GM18858 (cell line): Measurements from ENCODE around the gene URI1.
A peak's percentile ranks its signal among the peaks of the same experiment; 100 is the strongest.
"Not testable (repeated sequence)": the region's sequence is repeated elsewhere in the genome, so short reads cannot be mapped to it uniquely, and the experiment has no call there.

ENCODE experiments used
- ATAC-seq: cut with Tn5 transposase; IDR thresholded peaks from one replicate; pipeline ENCODE4 v1.9.1; 2021; ENCODE audit not compliant: unreplicated experiment

URI1 gene, protein sequence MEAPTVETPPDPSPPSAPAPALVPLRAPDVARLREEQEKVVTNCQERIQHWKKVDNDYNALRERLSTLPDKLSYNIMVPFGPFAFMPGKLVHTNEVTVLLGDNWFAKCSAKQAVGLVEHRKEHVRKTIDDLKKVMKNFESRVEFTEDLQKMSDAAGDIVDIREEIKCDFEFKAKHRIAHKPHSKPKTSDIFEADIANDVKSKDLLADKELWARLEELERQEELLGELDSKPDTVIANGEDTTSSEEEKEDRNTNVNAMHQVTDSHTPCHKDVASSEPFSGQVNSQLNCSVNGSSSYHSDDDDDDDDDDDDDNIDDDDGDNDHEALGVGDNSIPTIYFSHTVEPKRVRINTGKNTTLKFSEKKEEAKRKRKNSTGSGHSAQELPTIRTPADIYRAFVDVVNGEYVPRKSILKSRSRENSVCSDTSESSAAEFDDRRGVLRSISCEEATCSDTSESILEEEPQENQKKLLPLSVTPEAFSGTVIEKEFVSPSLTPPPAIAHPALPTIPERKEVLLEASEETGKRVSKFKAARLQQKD

DNA sequence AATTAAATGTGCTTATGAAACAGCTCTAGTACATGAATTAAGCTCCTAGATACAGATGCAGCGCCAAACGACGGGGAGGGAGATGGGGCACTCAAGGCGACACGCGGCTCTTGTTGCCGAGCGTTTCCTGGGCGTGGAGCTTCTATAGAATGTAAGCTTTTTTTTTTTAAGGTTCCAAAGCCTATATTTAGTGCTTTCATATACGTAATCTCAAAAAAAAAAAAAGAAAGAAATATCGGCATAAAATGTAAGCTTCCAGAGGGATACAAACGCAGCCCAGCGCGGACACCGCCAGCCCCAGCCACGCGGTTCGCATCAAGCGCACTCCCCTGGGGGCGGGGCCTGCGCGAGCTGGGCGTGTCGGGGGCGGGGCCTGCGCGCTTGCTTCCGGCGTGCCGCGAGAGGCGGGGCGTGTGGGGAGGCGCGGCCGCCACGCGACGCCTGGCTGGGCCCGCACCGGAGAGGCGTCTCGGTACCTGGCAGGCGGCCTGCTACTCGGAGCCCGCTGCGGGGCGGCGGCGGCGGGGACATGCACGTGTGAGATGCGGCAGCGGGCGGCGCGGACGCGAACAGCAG is at the start of gene URI1:
Gene URI1 (plus strand): TSS at position 412 of the 576 bp plus-strand sequence. CDS start 309 bp downstream, outside the sequence.
- peak; percentile 66 for ATAC-seq

DNA sequence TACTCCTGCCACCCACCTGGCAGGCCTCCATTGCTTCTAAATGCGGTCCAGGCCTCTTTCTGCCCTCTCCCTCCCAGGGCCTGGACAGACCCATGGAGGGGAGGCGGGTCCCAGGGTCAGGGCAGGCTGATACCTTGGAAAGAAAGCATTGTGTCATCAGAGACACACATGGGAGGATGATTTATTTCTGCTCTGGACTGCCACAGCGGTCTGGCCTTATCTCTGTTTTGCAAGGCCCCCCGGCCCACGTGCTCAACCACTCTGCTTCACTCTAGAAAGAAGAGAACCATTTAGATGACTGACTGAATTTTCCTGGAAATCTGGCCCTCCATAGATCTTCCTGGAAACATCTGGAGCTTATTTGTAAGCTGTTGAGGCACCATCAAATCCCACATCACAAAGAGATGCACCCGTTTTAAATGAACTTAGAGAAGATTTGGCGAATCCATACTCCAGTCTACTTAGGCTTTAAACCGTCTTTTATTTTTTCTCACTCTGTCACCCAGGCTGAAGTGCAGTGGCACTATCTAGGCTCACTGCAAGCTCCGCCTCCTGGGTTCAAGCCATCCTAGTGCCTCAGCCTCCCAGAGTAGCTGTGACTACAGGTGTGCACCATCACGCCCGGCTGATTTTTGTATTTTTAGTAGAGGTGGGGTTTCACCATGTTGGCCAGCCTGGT is 48.3 kb upstream of the URI1 start:
- no peak for ATAC-seq

DNA sequence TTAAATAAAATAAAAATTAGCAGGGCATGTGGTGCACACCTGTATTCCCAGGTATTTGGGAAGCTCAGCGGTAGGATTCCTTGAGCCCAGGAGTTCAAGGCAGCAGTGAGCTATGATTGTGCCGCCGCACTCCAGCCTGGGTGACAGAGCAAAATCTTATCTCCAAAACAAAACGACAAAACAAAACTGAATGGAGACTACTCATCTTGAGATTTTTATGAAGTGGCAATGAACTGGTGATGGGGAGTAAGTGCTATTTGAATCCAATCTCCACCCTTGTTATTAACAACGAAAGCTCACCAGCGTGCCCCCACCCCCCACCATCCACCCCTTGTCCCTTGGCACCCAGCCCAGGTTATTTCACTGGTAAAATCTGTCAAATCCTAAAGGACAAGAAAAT is 45.2 kb upstream of the URI1 start:
- no peak for ATAC-seq

GRCh38 chr19:29897466-29897865 is 44.6 kb upstream of the URI1 start:
- ATAC-seq, result no peak

- no peak for ATAC-seq
These were observed 38.0 kb upstream of the URI1 start for GRCh38 chr19:29904017-29904416.

GRCh38 chr19:29908963-29909944 is 32.8 kb upstream of the URI1 start:
- no peak for ATAC-seq

GRCh38 chr19:29914933-29915332 is 27.1 kb upstream of the URI1 start:
- ATAC-seq, result no peak

DNA sequence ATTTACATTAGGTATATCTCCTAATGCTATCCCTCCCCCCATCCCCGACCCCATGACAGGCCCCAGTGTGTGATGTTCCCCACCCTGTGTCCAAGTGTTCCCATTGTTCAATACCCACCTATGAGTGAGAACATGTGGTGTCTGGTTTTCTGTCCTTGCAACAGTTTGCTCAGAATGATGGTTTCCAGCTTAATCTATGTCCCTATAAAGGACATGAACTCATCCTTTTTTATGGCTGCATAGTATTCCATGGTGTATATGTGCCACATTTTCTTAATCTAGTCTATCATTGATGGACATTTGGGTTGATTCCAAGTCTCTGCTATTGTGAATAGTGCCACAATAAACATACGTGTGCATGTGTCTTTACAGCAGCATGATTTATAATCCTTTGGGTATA is 26.2 kb upstream of the URI1 start:
- ATAC-seq, result not testable (repeated sequence)

DNA sequence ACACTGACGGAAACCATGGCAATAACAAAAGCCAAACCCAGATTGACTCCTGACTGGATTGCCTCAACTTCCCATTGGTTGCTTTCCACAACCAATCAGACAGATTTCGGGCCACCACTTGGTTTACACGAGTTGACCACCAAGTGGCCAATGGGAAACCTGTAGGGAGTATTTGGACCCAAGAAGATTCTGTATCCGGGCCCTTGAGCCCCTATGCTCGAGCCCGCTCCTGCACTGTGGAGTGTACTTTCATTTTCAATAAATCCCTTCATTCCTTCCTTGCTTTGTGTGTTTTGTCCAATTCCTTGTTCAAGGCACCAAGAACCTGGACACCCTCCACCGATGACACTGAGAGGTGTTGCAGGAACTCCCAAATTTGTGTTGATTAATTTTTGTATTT is 24.1 kb upstream of the URI1 start:
- no peak for ATAC-seq

DNA sequence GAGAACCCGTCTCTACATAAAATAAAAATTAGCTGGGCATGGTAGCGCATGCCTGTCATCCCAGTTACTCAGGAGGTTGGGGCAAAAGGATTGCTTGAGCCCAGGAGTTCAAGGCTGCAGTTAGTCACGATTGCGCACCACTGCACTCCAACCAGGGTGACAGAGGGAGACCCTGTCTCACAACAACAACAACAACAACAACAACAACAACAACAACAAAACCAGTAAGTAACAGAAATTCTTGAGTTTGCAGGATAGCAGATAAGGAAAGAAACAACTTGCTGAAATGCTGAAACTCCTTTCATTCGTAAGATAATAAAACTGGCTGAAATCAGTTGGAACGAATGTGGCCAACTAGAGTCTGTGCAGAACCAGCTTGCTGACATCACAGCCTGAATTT is 23.1 kb upstream of the URI1 start:
- no peak for ATAC-seq

DNA sequence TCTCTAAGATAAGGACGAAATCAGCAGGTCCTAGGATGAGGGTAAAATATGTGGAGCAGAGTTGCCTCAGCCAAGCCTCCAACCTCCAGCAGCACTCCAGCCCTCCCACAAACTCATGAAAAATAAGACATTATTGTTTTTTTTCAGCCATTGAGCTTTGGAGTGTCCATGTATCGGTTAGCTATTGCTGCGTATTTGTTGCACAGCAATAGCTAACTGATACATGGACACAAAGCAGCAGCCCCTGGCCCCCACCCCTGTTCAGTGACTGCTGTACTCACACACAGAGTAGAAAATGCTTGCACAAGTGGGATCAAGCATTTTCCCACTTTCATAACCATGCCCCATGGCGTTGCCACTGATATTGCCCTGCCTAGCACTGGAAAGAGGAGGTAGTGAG is 19.1 kb upstream of the URI1 start:
- no peak for ATAC-seq

DNA sequence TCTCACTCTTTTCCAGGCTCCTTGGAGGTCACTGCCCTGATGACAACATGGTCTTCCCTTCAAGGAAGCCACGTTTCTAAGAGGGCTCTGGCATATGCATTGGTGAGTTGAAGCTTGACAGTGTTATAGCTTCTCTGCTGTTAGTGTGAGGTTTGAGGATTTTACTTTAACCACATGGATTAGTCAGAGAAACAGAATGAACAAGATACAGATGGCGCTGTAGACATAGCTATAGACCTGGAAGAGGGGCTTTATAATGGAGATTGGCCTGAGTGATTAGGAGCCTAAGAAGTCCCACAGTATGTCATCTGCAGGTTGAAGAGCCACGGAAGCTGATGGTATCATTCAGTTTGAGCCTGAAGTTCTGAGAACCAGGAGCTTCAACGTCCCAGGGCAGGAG is 18.4 kb upstream of the URI1 start:
- ATAC-seq, result no peak

DNA sequence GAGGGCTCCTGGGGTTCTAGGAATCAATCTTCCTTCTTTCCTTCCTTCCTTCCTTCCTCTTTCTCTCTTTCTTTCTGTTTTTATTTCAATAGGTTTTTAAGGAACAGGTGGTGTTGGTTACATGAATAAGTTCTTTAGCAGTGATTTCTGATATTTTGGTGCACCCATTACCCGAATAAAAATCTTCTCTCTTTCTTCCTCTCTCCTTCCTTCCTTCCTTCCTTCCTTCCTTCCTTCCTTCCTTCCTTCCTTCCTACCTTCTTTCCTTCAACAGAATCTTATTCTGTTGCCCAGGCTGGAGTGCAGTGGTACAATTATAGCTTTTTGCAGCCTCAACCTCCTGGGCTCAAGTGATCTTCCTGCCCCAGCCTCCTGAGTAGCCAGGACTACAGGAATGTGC is 16.0 kb upstream of the URI1 start:
- no peak for ATAC-seq

- ATAC-seq, result no peak
These were observed 15.2 kb upstream of the URI1 start for GRCh38 chr19:29926801-29927200.

- ATAC-seq, result peak; percentile 50
These were observed 14.0 kb upstream of the URI1 start for GRCh38 chr19:29927944-29928625.

- peak; percentile 78 for ATAC-seq
These were observed 13.2 kb upstream of the URI1 start for GRCh38 chr19:29928831-29929230.

DNA sequence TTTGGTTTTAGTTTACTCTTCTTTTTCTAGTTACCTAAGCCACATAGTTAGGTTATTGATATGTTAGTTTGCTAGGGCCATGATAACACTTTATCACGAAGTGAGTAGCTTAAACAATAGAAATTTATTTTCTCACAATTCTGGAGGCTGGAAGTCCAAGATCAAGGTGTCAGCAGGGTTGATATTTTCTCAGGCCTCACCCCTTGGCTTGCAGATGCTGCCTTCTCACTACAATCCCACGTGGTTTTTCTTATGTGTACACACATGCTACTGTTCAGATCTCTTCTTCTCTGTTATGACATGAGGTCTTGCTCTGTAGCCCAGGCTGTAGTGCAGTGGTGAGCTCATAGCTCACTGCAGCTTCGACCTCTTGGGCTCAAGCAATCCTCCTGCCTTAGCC is 7.8 kb upstream of the URI1 start:
- no peak for ATAC-seq

- ATAC-seq, result no peak
These were observed 7.3 kb upstream of the URI1 start for GRCh38 chr19:29934781-29935180.

DNA sequence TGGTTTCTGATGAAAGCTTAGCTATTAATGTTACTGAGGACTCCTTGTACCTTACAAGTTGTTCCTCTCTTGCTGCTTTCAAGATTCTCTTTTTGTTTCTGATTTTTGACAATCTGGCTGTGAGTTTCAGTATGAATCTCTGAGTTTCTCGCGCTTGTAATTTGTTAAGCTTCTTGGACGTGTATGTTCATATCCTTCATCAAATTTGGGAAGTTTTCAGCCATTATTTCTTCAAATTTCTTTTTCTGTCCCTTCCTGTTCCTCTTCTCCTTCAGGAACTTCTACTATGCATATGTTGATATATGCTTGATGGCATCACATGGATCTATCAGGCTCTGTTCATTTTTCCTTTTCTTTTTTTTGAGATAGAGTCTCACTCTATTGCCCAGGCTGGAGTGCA is 5.6 kb upstream of the URI1 start:
- no peak for ATAC-seq

DNA sequence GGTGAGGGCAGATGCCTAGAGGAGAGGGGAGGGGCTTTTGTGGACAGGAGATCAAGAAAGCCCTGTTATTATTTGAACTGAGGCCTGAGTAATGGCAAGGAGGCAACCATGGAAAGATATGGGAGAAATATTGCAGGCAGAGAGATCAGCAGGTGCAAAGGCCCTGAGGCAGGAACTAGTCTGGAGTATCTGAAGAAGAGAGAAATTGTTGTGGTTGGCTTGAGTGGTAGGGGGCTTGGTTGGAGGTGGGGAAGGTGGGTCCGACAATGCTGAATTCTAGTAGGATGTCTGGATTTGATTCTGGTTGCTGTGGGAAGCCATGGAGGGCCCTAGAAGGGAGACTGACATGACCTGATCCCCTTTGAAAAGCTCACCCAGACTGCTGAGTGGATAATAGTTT is 2.4 kb upstream of the URI1 start:
- no peak for ATAC-seq
